Measurements from ENCODE around the gene PXT1.

The PXT1 gene

DNA sequence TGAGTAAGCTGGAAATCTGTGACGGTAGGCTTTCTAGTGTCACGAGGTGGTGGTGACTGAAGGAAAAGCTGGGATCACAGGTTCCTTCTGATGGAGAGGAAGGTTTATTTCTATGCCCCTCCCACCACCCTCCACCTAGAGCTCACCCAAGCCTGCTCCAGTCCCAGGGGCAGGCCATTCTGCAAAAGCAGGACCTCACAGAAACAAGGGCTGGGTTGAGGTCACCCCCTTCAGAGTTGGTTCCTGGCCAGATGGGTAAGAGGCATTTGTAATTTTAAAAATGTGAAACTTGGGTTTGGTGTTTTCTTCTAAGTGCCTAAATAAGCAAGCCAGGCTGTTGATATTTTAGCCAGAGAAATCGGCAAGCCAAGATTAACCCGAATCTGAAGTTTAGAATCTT lies 46.8 kb upstream of the PXT1 start:
- Histone ChIP-seq H3K9me3 (ENCODE audit: control insufficient read depth, insufficient read depth, low read depth, low read length) (no peaks in the 10 kb centered on the region), H3K4me1 (ENCODE audit: control insufficient read depth, insufficient read depth, low read length) (no peaks in the 10 kb centered on the region), H3K27ac (ENCODE audit: extremely low read depth, low read depth, low read length) (no peak overlapping the region), H3K4me3 (ENCODE audit: low read depth, low read length) (no peak overlapping the region), H3K36me3 (ENCODE audit: control insufficient read depth in 2 of 2, insufficient read depth in 1 of 2, low read length in 2 of 2) (peaks cover 28 to 63% of the 10 kb centered on the region in 2 experiments)
- TF ChIP-seq ZBTB8A (tag by site-specific recombination; IDR thresholded peaks at IDR 0.05), result no peak
- TF ChIP-seq, protein P1, sequence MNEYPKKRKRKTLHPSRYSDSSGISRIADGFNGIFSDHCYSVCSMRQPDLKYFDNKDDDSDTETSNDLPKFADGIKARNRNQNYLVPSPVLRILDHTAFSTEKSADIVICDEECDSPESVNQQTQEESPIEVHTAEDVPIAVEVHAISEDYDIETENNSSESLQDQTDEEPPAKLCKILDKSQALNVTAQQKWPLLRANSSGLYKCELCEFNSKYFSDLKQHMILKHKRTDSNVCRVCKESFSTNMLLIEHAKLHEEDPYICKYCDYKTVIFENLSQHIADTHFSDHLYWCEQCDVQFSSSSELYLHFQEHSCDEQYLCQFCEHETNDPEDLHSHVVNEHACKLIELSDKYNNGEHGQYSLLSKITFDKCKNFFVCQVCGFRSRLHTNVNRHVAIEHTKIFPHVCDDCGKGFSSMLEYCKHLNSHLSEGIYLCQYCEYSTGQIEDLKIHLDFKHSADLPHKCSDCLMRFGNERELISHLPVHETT (tag by site-specific recombination; IDR thresholded peaks at IDR 0.05), result no peak
- no peak for TF ChIP-seq ZNF510 (tag by site-specific recombination; IDR thresholded peaks at IDR 0.05; ENCODE audit: insufficient replicate concordance)
- TF ChIP-seq ZNF660 (tag by site-specific recombination; IDR thresholded peaks at IDR 0.05), result no peak
- TF ChIP-seq ZNF521 (tag by site-specific recombination; IDR thresholded peaks at IDR 0.05), result no peak
- no peak for TF ChIP-seq SP2 (tag by site-specific recombination; IDR thresholded peaks at IDR 0.05)
- no peak for TF ChIP-seq ZNF302 (tag by site-specific recombination; IDR thresholded peaks at IDR 0.05; ENCODE audit: low read depth)
- no peak for TF ChIP-seq ZNF404 (tag by site-specific recombination; IDR thresholded peaks at IDR 0.05)
- TF ChIP-seq ZNF76 (tag by site-specific recombination; IDR thresholded peaks at IDR 0.05; ENCODE audit: borderline replicate concordance, low read depth), result no peak
- TF ChIP-seq, protein P2, sequence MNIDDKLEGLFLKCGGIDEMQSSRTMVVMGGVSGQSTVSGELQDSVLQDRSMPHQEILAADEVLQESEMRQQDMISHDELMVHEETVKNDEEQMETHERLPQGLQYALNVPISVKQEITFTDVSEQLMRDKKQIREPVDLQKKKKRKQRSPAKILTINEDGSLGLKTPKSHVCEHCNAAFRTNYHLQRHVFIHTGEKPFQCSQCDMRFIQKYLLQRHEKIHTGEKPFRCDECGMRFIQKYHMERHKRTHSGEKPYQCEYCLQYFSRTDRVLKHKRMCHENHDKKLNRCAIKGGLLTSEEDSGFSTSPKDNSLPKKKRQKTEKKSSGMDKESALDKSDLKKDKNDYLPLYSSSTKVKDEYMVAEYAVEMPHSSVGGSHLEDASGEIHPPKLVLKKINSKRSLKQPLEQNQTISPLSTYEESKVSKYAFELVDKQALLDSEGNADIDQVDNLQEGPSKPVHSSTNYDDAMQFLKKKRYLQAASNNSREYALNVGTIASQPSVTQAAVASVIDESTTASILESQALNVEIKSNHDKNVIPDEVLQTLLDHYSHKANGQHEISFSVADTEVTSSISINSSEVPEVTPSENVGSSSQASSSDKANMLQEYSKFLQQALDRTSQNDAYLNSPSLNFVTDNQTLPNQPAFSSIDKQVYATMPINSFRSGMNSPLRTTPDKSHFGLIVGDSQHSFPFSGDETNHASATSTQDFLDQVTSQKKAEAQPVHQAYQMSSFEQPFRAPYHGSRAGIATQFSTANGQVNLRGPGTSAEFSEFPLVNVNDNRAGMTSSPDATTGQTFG (tag by site-specific recombination; IDR thresholded peaks at IDR 0.05; ENCODE audit: borderline replicate concordance), result no peak
- no peak for TF ChIP-seq ZNF426 (tag by site-specific recombination; IDR thresholded peaks at IDR 0.05)
- no peak for TF ChIP-seq ZNF677 (tag by site-specific recombination; IDR thresholded peaks at IDR 0.05)
- TF ChIP-seq BCL11B (tag by site-specific recombination; IDR thresholded peaks at IDR 0.05; ENCODE audit: low read depth), result no peak
- TF ChIP-seq ZNF48 (tag by site-specific recombination; IDR thresholded peaks at IDR 0.05), result no peak
- TF ChIP-seq ZNF626 (tag by site-specific recombination; IDR thresholded peaks at IDR 0.05), result no peak
- no peak for TF ChIP-seq ZNF776 (tag by site-specific recombination; IDR thresholded peaks at IDR 0.05; ENCODE audit: borderline replicate concordance)
- TF ChIP-seq ZNF747 (tag by site-specific recombination; IDR thresholded peaks at IDR 0.05), result no peak
- TF ChIP-seq, protein P3, sequence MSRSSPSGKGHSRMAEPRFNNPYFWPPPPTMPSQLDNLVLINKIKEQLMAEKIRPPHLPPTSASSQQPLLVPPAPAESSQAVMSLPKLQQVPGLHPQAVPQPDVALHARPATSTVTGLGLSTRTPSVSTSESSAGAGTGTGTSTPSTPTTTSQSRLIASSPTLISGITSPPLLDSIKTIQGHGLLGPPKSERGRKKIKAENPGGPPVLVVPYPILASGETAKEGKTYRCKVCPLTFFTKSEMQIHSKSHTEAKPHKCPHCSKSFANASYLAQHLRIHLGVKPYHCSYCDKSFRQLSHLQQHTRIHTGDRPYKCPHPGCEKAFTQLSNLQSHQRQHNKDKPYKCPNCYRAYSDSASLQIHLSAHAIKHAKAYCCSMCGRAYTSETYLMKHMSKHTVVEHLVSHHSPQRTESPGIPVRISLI (tag by site-specific recombination; IDR thresholded peaks at IDR 0.05), result no peak
- ChIA-PET CTCF (interaction anchor here (1.4 kb wide), 1 partner anchor 129 kb away, joined by 4 read pairs; no protein-coding TSS in a partner anchor), POLR2A (interaction anchor here (0.6 kb wide), 1 partner anchor 95 kb away, joined by 3 read pairs; no protein-coding TSS in a partner anchor)

DNA sequence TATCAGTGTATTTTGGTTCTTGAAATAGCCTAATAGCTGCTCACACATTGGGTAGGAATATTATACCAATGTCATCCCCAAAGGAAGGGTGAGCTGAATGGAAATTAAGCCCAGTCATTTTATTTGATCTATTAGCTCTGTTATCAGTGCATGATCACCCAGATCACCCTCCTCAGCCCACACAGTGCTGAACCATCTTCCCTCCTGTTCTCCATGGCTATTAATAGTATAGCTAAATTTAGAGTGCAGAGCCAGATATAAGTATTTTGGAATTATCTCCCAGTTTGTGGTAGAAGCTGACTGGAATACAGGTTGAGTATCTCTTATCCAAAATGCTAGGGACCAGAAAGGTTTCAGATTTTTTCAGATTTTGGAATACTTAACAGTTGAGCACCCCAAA lies 45.6 kb upstream of the PXT1 start:
- H3K4me3 ChIP-seq (ENCODE audit: low read depth, low read length), result no peak overlapping the region
- no peaks in the 10 kb centered on the region for H3K9me3 ChIP-seq (ENCODE audit: control insufficient read depth, insufficient read depth, low read depth, low read length)
- H3K27ac ChIP-seq (ENCODE audit: extremely low read depth, low read depth, low read length), result no peak overlapping the region
- ChIA-PET CTCF (interaction anchor here (0.5 to 1.4 kb wide), 5 partner anchors 8 to 667 kb away, joined by 3 to 4 read pairs (median 4); no protein-coding TSS in a partner anchor), POLR2A (no interaction called here)
- H3K36me3 ChIP-seq (ENCODE audit: control insufficient read depth in 2 of 2, insufficient read depth in 1 of 2, low read length in 2 of 2), result peaks cover 27 to 58% of the 10 kb centered on the region in 2 experiments
- TF ChIP-seq ZBTB17 (tag by site-specific recombination; IDR thresholded peaks at IDR 0.05) (peak; percentile 57; the same call in 1 of the 2 replicates), GLIS2 (tag by site-specific recombination; IDR thresholded peaks at IDR 0.05) (no peak), ZNF132 (tag by site-specific recombination; IDR thresholded peaks at IDR 0.05; ENCODE audit: borderline replicate concordance) (no peak)
- TF ChIP-seq, protein P4, sequence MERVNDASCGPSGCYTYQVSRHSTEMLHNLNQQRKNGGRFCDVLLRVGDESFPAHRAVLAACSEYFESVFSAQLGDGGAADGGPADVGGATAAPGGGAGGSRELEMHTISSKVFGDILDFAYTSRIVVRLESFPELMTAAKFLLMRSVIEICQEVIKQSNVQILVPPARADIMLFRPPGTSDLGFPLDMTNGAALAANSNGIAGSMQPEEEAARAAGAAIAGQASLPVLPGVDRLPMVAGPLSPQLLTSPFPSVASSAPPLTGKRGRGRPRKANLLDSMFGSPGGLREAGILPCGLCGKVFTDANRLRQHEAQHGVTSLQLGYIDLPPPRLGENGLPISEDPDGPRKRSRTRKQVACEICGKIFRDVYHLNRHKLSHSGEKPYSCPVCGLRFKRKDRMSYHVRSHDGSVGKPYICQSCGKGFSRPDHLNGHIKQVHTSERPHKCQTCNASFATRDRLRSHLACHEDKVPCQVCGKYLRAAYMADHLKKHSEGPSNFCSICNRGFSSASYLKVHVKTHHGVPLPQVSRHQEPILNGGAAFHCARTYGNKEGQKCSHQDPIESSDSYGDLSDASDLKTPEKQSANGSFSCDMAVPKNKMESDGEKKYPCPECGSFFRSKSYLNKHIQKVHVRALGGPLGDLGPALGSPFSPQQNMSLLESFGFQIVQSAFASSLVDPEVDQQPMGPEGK (tag by site-specific recombination; IDR thresholded peaks at IDR 0.05), result no peak
- H3K4me1 ChIP-seq (ENCODE audit: control insufficient read depth, insufficient read depth, low read length), result no peaks in the 10 kb centered on the region

Data from HEK293 (cell line).